Keratinocyte (primary cell): ENCODE results near the gene RAB5IF.

Source experiments
- CTCF ChIP-seq, 3 experiments: IDR thresholded peaks in 1 of 3; conservative IDR thresholded peaks in 1 of 3; optimal IDR thresholded peaks in 1 of 3; 2 replicates in 2 of 3; 3 replicates in 1 of 3; pipeline versions ENCODE3 to v1.5.1; 2011; ENCODE audit warnings: low read length in 3 of 3, mild to moderate bottlenecking in 3 of 3, moderate library complexity in 2 of 3, control low read depth in 1 of 3, inconsistent platforms in 1 of 3; ENCODE audit not compliant: insufficient read depth in 2 of 3; ENCODE audit errors: extremely low read depth in 1 of 3
- EZH2 ChIP-seq: IDR thresholded peaks from one replicate; pipeline ENCODE4 v1.6.1; 2012; ENCODE audit warnings: inconsistent platforms, mild to moderate bottlenecking, low read length, moderate library complexity

- no peak for TF ChIP-seq CTCF (optimal IDR thresholded peaks at IDR 0.05 in 1 of 3, IDR thresholded peaks at IDR 0.05 in 1 of 3, conservative IDR thresholded peaks at IDR 0.05 in 1 of 3; ENCODE audit: extremely low read depth in 1 of 3, insufficient read depth in 2 of 3, low read length in 3 of 3)
- no peak for TF ChIP-seq EZH2
These were observed 23.3 kb upstream of the RAB5IF start for GRCh38 chr20:36582322-36582721.
